Measurements from ENCODE around the gene GPATCH8.
A peak's percentile ranks its signal among the peaks of the same experiment; 100 is the strongest.

The GPATCH8 gene

GRCh38 chr17:44351961-44352827, 151.0 kb downstream of the GPATCH8 start:
- no peak for DNase-seq

- DNase-seq: no peak
Observed at GRCh38 chr17:44351464-44351863, 151.7 kb downstream of the GPATCH8 start.

- DNase-seq: peak; percentile 34 to 71 (median 55)
Observed at GRCh38 chr17:44350733-44351226, 152.4 kb downstream of the GPATCH8 start.

- DNase-seq: no peak
Observed at GRCh38 chr17:44349553-44350070, 153.6 kb downstream of the GPATCH8 start.

GRCh38 chr17:44348988-44349364, 154.2 kb downstream of the GPATCH8 start:
- DNase-seq: no peak

- no peak for DNase-seq
Observed at GRCh38 chr17:44348234-44348987, 154.8 kb downstream of the GPATCH8 start.

All from stimulated activated naive CD4-positive, alpha-beta T cell (primary cell).